Measurements from ENCODE around the gene PPFIA4. TPM values are rescaled to one million over a fixed set of nuclear protein-coding genes. Genes with fewer than 3 reads are reported as not detected.
A peak's percentile ranks its signal among the peaks of the same experiment; 100 is the strongest.

The PPFIA4 gene
- total RNA-seq, result under 1 TPM; 0.93 to 0.98 TPM
- 0.80 TPM for polyA plus RNA-seq (2013, experiment 1 of 2)
- polyA plus RNA-seq (2013, experiment 2 of 2), result 1.6 TPM
- total RNA-seq, result 0.12 to 66.4 (median 2.0) reads per million in 172 experiments

- H3K27ac Mint-ChIP-seq, result peak within 1 kb of the TSS; percentile 79
- intact Hi-C loops (cut with DNase I, micrococcal nuclease), result loop anchor here in 1 of 2 experiments (1.0 to 10.0 kb wide), 2 partner anchors 68 to 839 kb away; partner anchors contain the start of genes ADIPOR1 and SNRPE
- CTCF ChIA-PET, result interaction anchor here (0.5 to 2.3 kb wide), 5 partner anchors 14 to 307 kb away, joined by 3 to 8 read pairs (median 4); partner anchors contain the start of gene TMEM183A
- ATAC-seq (ENCODE audit: poor library complexity) (peak; percentile 93), DNase-seq (peak; percentile 74 to 95 (median 86))
- H3K36me3 Mint-ChIP-seq (ENCODE audit: low read depth), result peaks cover 30% of the 10 kb centered on the region
- H3K27me3 Mint-ChIP-seq, result no peaks in the 10 kb centered on the region
- no peaks in the 10 kb centered on the region for H3K9me3 Mint-ChIP-seq
- TF ChIP-seq CTCF (IDR thresholded peaks at IDR 0.05), result no peak
- peak within 1 kb of the TSS; percentile 85 for H3K4me3 Mint-ChIP-seq
- H3K4me3 ChIP-seq (ENCODE audit: low read length), result peak within 1 kb of the TSS; percentile 89
- POLR2A ChIA-PET, result interaction anchor here (1.1 to 4.6 kb wide), 4 partner anchors 14 to 138 kb away, joined by 3 to 19 read pairs (median 6); partner anchors contain the start of genes RABIF and TMEM183A
- H3K36me3 ChIP-seq (ENCODE audit: insufficient read depth, low read length), result peaks cover 23% of the 10 kb centered on the region
- H3K27me3 ChIP-seq (ENCODE audit: control insufficient read depth in 1 of 2, insufficient read depth in 2 of 2, low read length in 2 of 2), result no peaks in the 10 kb centered on the region
- H3K4me1 ChIP-seq (ENCODE audit: insufficient read depth, low read length), result peaks cover 17% of the 10 kb centered on the region
- no peaks in the 10 kb centered on the region for H3K9me3 ChIP-seq (ENCODE audit: control insufficient read depth in 1 of 2, insufficient read depth in 1 of 2, low read length in 2 of 2)
- H3K27ac ChIP-seq (ENCODE audit: low read depth in 1 of 2, low read length in 2 of 2), result peak within 1 kb of the TSS; percentile 26 to 63
- H3K4me1 Mint-ChIP-seq (ENCODE audit: low read depth), result peaks cover 14% of the 10 kb centered on the region
Observed at GRCh38 chr1:203026031-203026665, at the start of gene PPFIA4. PPFIA4 (plus strand) TSS chr1:203026491; CDS start chr1:203039009, 12,518 bp downstream.

- H3K4me1 Mint-ChIP-seq (ENCODE audit: low read depth), result no peaks in the 10 kb centered on the region
Observed at GRCh38 chr1:202976633-202977032, 49.7 kb upstream of the PPFIA4 start.

GRCh38 chr1:202979459-202979858 lies 46.8 kb upstream of the PPFIA4 start:
- POLR2A ChIA-PET, result no interaction called here
- no peak for TF ChIP-seq CTCF (IDR thresholded peaks at IDR 0.05)
- no peak overlapping the region for H3K4me3 Mint-ChIP-seq
- Histone ChIP-seq H3K27ac (ENCODE audit: low read depth in 1 of 2, low read length in 2 of 2) (no peak overlapping the region), H3K9me3 (ENCODE audit: control insufficient read depth in 1 of 2, insufficient read depth in 1 of 2, low read length in 2 of 2) (no peaks in the 10 kb centered on the region), H3K36me3 (ENCODE audit: insufficient read depth, low read length) (no peaks in the 10 kb centered on the region), H3K4me3 (ENCODE audit: low read length) (no peak overlapping the region), H3K27me3 (ENCODE audit: control insufficient read depth in 1 of 2, insufficient read depth in 2 of 2, low read length in 2 of 2) (peaks cover 0 to 5% of the 10 kb centered on the region in 2 experiments), H3K4me1 (ENCODE audit: insufficient read depth, low read length) (no peaks in the 10 kb centered on the region)
- CTCF ChIA-PET, result no interaction called here
- H3K36me3 Mint-ChIP-seq (ENCODE audit: low read depth), result no peaks in the 10 kb centered on the region
- intact Hi-C loops (cut with DNase I, micrococcal nuclease), result no loop called here
- no peaks in the 10 kb centered on the region for H3K4me1 Mint-ChIP-seq (ENCODE audit: low read depth)
- H3K9me3 Mint-ChIP-seq, result no peaks in the 10 kb centered on the region
- no peak for DNase-seq
- H3K27me3 Mint-ChIP-seq, result peaks cover 20% of the 10 kb centered on the region
- no peak overlapping the region for H3K27ac Mint-ChIP-seq
- no peak for ATAC-seq (ENCODE audit: poor library complexity)

More at GRCh38 chr1:202976633-202977032, 49.7 kb upstream of the PPFIA4 start:
- Histone ChIP-seq H3K36me3 (ENCODE audit: insufficient read depth, low read length) (no peaks in the 10 kb centered on the region), H3K4me1 (ENCODE audit: insufficient read depth, low read length) (no peaks in the 10 kb centered on the region), H3K4me3 (ENCODE audit: low read length) (no peak overlapping the region), H3K27ac (ENCODE audit: low read depth in 1 of 2, low read length in 2 of 2) (no peak overlapping the region), H3K9me3 (ENCODE audit: control insufficient read depth in 1 of 2, insufficient read depth in 1 of 2, low read length in 2 of 2) (no peaks in the 10 kb centered on the region), H3K27me3 (ENCODE audit: control insufficient read depth in 1 of 2, insufficient read depth in 2 of 2, low read length in 2 of 2) (peaks cover 0 to 5% of the 10 kb centered on the region in 2 experiments)
- no peak for ATAC-seq (ENCODE audit: poor library complexity)
- intact Hi-C loops (cut with DNase I, micrococcal nuclease), result no loop called here
- no peaks in the 10 kb centered on the region for H3K9me3 Mint-ChIP-seq
- peaks cover 20% of the 10 kb centered on the region for H3K27me3 Mint-ChIP-seq
- H3K4me3 Mint-ChIP-seq, result no peak overlapping the region
- no peak overlapping the region for H3K27ac Mint-ChIP-seq
- H3K36me3 Mint-ChIP-seq (ENCODE audit: low read depth), result no peaks in the 10 kb centered on the region
- DNase-seq, result peak in 1 of 14 experiments; percentile 19
- ChIA-PET CTCF (no interaction called here), POLR2A (no interaction called here)
- no peak for TF ChIP-seq CTCF (IDR thresholded peaks at IDR 0.05)
